Mammary epithelial cell (primary cell): ENCODE measurements around the gene CEP89.

ENCODE experiments used
- CTCF ChIP-seq, 2 donors: IDR thresholded peaks in 1 of 2; conservative IDR thresholded peaks in 1 of 2; 2 replicates each; pipeline ENCODE4 v1.5.1; 2011 to 2012; ENCODE audit warnings: inconsistent platforms in 2 of 2, low read length in 2 of 2, mild to moderate bottlenecking in 2 of 2, control low read depth in 1 of 2, low read depth in 1 of 2; ENCODE audit not compliant: insufficient read depth in 1 of 2; ENCODE audit errors: extremely low read depth in 1 of 2
- EZH2 ChIP-seq: IDR thresholded peaks from 2 replicates; pipeline ENCODE4 v1.6.1; 2012; ENCODE audit warnings: low read length, inconsistent platforms, borderline replicate concordance

GRCh38 chr19:32919365-32919764 is 52.4 kb downstream of the CEP89 start:
- no peak for TF ChIP-seq CTCF (conservative IDR thresholded peaks at IDR 0.05 in 1 of 2, IDR thresholded peaks at IDR 0.05 in 1 of 2; ENCODE audit: extremely low read depth in 1 of 2, insufficient read depth in 1 of 2, low read depth in 1 of 2, low read length in 2 of 2)
- TF ChIP-seq EZH2: no peak
